GOT3 (cell line): ENCODE data around the gene PITPNM3.

Source experiments
- DNase-seq: peaks from one replicate; lab custom pipeline; 2025; ENCODE audit warnings: mixed read lengths; lab: John Stamatoyannopoulos, UW

The PITPNM3 gene

GRCh38 chr17:6408276-6408675 is 148.1 kb downstream of the PITPNM3 start:
- DNase-seq, result no peak

DNA sequence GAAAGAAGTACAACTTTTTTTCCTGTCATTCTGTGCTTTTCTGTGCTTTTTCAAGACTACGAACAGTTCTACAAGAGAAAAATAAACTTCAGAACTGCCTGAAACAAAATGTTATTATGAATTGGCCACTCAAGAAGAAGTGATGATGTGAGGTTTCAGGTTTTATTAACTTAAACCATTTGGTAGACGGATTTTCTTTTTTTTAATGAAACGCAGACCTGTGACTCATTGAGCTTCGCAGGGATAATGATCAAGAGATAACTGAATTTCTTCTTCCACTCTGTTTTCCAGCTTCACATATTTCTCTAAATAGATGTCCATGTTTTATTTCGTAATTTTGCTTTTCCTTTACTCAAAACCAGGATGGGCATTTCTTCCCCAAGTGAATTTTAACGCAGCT is 154.1 kb downstream of the PITPNM3 start:
- DNase-seq, result no peak
